Rectal smooth muscle tissue (tissue), 1 donor: Measurements from ENCODE around the gene LLPH.

Source experiments
- H3K27ac ChIP-seq: one replicate; pipeline ENCODE4 v1.7.0; 2013; ENCODE audit warnings: low read depth, low read length, inconsistent platforms
- H3K27me3 ChIP-seq: one replicate; pipeline ENCODE4 v1.7.0; 2013; ENCODE audit warnings: low read length; ENCODE audit not compliant: control insufficient read depth, insufficient read depth
- H3K36me3 ChIP-seq: one replicate; pipeline ENCODE4 v1.7.0; 2013; ENCODE audit warnings: low read length; ENCODE audit not compliant: control insufficient read depth, insufficient read depth
- H3K4me1 ChIP-seq: one replicate; pipeline ENCODE4 v1.7.0; 2013; ENCODE audit warnings: low read length; ENCODE audit not compliant: control insufficient read depth, insufficient read depth
- H3K4me3 ChIP-seq: one replicate; pipeline ENCODE4 v1.7.0; 2013; ENCODE audit warnings: low read length
- H3K9ac ChIP-seq: one replicate; pipeline ENCODE4 v1.7.0; 2013; ENCODE audit warnings: low read length

Gene LLPH

GRCh38 chr12:66137937-66138336, 7.4 kb upstream of the LLPH start:
- H3K4me3 ChIP-seq, result no peak overlapping the region
- no peak overlapping the region for H3K27ac ChIP-seq
- no peaks in the 10 kb centered on the region for H3K27me3 ChIP-seq
- no peak overlapping the region for H3K9ac ChIP-seq
- H3K36me3 ChIP-seq, result peaks cover 16% of the 10 kb centered on the region
- H3K4me1 ChIP-seq, result no peaks in the 10 kb centered on the region

DNA sequence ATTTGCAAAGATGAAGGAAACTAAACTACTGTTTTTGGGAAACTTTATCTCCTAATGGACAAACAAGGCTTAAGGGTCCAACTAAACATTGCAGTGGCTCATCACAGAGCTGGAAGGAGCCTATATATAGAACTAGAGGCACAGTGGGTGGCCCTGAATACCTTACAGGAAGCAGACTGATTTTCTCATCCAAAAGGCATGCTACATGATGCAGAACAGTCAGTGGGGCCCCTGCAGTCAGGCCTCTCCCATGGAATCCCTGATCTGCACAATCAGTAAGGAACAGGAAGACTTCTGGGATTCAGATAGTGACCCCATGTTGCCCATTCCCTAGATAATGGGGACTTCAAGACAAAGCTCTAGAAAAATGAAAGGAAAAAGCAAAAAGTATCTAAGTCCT, 1.9 kb upstream of the LLPH start:
- H3K36me3 ChIP-seq, result peaks cover 5% of the 10 kb centered on the region
- H3K4me1 ChIP-seq, result peaks cover 8% of the 10 kb centered on the region
- no peak overlapping the region for H3K27ac ChIP-seq
- no peak overlapping the region for H3K4me3 ChIP-seq
- H3K9ac ChIP-seq, result no peak overlapping the region
- no peaks in the 10 kb centered on the region for H3K27me3 ChIP-seq

- Histone ChIP-seq H3K4me1 (peaks cover 8% of the 10 kb centered on the region), H3K4me3 (peak overlapping the region; percentile 92), H3K27ac (no peak overlapping the region), H3K36me3 (peaks cover 5% of the 10 kb centered on the region), H3K9ac (peak overlapping the region; percentile 55), H3K27me3 (no peaks in the 10 kb centered on the region)
Observed at GRCh38 chr12:66131067-66131688, 628 bp upstream of the LLPH start.

DNA sequence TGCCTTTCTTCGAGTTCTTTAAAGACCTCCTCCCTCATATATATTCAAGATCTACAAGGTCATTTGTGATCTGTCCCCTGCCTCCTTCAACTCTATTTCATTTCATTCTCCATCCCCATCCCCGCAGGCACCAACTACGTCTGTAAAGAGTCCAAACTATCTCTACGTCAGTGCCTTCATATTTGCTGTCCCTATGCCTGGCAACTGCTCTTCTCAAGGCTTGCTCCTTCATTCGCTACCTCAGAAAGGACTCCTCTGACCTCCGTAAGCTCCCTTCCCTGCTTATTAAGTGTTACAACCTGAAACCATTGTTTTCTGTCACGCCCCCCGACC, 650 bp downstream of the LLPH start:
- peaks cover 8% of the 10 kb centered on the region for H3K4me1 ChIP-seq
- H3K9ac ChIP-seq, result peak overlapping the region; percentile 69
- peaks cover 3% of the 10 kb centered on the region for H3K36me3 ChIP-seq
- H3K4me3 ChIP-seq, result peak overlapping the region; percentile 92
- H3K27ac ChIP-seq, result no peak overlapping the region
- H3K27me3 ChIP-seq, result no peaks in the 10 kb centered on the region

DNA sequence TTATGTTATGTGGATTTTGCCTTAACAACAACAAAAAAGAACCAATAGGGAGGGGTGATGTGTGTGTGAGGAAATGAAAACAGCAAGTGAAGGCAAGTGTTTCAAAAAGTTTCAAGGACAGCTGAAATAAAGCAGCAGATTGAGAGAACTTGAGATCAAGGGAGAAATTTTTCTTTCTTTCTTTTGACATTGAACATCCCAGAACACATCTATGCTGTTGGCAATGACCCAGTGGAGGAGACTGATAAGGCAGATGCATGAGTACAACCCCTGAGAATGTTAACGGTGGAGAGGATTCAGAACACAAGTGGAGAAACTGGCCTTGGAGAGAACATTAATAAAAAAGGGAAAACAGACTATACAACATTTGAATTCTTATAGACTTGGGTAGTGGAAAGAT, 2.9 kb downstream of the LLPH start:
- no peak overlapping the region for H3K9ac ChIP-seq
- H3K27me3 ChIP-seq, result no peaks in the 10 kb centered on the region
- H3K4me1 ChIP-seq, result peaks cover 8% of the 10 kb centered on the region
- H3K36me3 ChIP-seq, result peaks cover 7% of the 10 kb centered on the region
- no peak overlapping the region for H3K4me3 ChIP-seq
- no peak overlapping the region for H3K27ac ChIP-seq

DNA sequence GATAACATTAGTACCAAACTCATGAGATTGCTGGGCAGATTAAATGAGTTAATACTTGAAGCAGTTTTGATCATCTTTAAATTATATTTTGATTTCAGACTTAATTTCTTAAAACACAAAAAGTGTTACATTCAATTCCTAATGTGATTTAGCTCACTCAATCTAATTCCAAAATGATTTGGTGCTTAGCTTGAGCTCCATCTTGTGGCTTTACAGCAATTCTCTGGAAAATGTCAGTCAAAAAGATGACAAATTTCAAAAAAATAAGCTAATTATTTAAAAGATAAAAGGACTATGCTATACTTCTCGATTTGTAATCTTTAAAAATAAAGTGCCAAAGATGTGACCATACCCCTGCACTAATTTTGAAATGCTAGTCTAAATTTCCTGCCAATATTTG, 10.1 kb downstream of the LLPH start:
- Histone ChIP-seq H3K27ac (no peak overlapping the region), H3K27me3 (no peaks in the 10 kb centered on the region), H3K4me3 (no peak overlapping the region), H3K36me3 (peaks cover 4% of the 10 kb centered on the region), H3K4me1 (no peaks in the 10 kb centered on the region), H3K9ac (no peak overlapping the region)

- Histone ChIP-seq H3K4me3 (no peak overlapping the region), H3K36me3 (peaks cover 4% of the 10 kb centered on the region), H3K4me1 (no peaks in the 10 kb centered on the region), H3K27ac (no peak overlapping the region), H3K27me3 (no peaks in the 10 kb centered on the region), H3K9ac (no peak overlapping the region)
Observed at GRCh38 chr12:66119870-66120241, 10.7 kb downstream of the LLPH start.

DNA sequence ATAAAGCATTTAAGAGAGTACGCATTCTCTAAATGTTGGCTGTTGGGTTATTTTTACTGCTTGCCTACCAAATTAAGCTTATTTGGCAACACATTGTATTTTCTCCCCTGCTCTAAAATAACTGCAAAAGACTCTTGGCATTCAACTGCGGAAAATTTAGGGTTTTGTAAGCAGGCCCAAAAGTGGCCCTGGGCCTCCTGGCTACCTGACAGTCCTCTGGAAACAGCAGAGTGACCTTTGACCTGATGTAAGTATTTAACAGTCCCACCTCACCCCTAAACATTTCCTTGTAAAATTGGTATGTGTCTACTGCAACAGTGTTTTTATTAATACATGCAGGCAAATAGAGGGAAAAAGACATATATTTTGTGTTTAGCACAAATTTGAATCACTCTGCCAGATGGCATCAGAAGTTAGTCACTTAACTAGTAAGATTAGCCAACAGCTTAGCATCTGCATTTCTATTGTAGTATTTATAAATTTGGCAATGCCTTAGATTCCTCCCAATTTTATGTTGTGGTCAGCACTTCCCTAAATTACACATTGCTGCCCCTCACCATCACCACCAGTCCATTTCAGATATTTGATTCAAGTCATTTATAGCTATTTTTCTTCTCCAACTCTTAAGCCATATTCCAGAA, 11.2 kb downstream of the LLPH start:
- H3K36me3 ChIP-seq, result peaks cover 2% of the 10 kb centered on the region
- H3K4me1 ChIP-seq, result no peaks in the 10 kb centered on the region
- no peaks in the 10 kb centered on the region for H3K27me3 ChIP-seq
- H3K27ac ChIP-seq, result no peak overlapping the region
- H3K9ac ChIP-seq, result no peak overlapping the region
- no peak overlapping the region for H3K4me3 ChIP-seq

GRCh38 chr12:66118240-66118891, 12.2 kb downstream of the LLPH start:
- Histone ChIP-seq H3K27ac (no peak overlapping the region), H3K27me3 (no peaks in the 10 kb centered on the region), H3K4me3 (no peak overlapping the region), H3K4me1 (no peaks in the 10 kb centered on the region), H3K9ac (no peak overlapping the region), H3K36me3 (no peaks in the 10 kb centered on the region)

- no peaks in the 10 kb centered on the region for H3K27me3 ChIP-seq
- H3K36me3 ChIP-seq, result no peaks in the 10 kb centered on the region
- H3K27ac ChIP-seq, result no peak overlapping the region
- no peak overlapping the region for H3K4me3 ChIP-seq
- H3K4me1 ChIP-seq, result no peaks in the 10 kb centered on the region
- no peak overlapping the region for H3K9ac ChIP-seq
Observed at GRCh38 chr12:66117242-66117641, 13.3 kb downstream of the LLPH start.

- Histone ChIP-seq H3K4me3 (no peak overlapping the region), H3K27me3 (no peaks in the 10 kb centered on the region), H3K4me1 (no peaks in the 10 kb centered on the region), H3K9ac (no peak overlapping the region), H3K36me3 (no peaks in the 10 kb centered on the region), H3K27ac (no peak overlapping the region)
Observed at GRCh38 chr12:66115071-66115600, 15.4 kb downstream of the LLPH start.

DNA sequence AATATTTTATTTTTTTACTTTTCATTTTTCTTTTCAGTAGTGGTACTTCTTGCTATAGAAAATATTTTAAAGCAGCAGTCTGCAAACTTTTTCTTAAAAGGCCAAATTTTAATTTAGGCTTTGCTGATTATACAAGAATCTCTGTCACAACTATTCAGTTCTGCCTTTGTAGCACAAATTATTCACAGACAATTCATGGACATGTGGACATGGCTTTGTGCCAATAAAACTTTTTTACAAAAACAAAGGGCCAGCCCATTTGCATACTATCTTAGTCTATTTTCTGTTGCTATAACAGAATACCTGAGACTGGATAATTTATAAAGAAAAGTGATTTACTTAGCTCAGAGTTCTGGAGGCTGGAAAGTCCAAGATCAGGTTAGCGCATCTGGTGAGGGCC, 17.1 kb downstream of the LLPH start:
- H3K27me3 ChIP-seq, result no peaks in the 10 kb centered on the region
- H3K27ac ChIP-seq, result no peak overlapping the region
- no peaks in the 10 kb centered on the region for H3K36me3 ChIP-seq
- H3K4me1 ChIP-seq, result no peaks in the 10 kb centered on the region
- no peak overlapping the region for H3K9ac ChIP-seq
- no peak overlapping the region for H3K4me3 ChIP-seq

GRCh38 chr12:66111605-66112004, 18.9 kb downstream of the LLPH start:
- no peak overlapping the region for H3K27ac ChIP-seq

More at GRCh38 chr12:66111605-66112004, 18.9 kb downstream of the LLPH start:
- Histone ChIP-seq H3K4me3 (no peak overlapping the region), H3K36me3 (no peaks in the 10 kb centered on the region), H3K9ac (no peak overlapping the region), H3K27me3 (no peaks in the 10 kb centered on the region), H3K4me1 (no peaks in the 10 kb centered on the region)
